HG02840 (cell line): Measurements from ENCODE around the gene TPM4.
"Not testable (repeated sequence)": the region's sequence is repeated elsewhere in the genome, so short reads cannot be mapped to it uniquely, and the experiment has no call there.

Experiments used
- ATAC-seq: cut with Tn5 transposase; IDR thresholded peaks from one replicate; pipeline ENCODE4 v1.9.1; 2021; ENCODE audit warnings: mild to moderate bottlenecking, moderate library complexity, moderate number of reproducible peaks; ENCODE audit not compliant: unreplicated experiment, low FRiP score

The TPM4 gene

GRCh38 chr19:16091546-16092475 is 15.5 kb downstream of the TPM4 start:
- ATAC-seq, result no peak

- ATAC-seq, result no peak
Observed at GRCh38 chr19:16094360-16095070, 18.2 kb downstream of the TPM4 start.

- no peak for ATAC-seq
Observed at GRCh38 chr19:16095071-16095571, 18.8 kb downstream of the TPM4 start.

- no peak for ATAC-seq
Observed at GRCh38 chr19:16096280-16096855, 20.1 kb downstream of the TPM4 start.

GRCh38 chr19:16098416-16098768 is 22.1 kb downstream of the TPM4 start:
- ATAC-seq, result no peak

- ATAC-seq, result no peak
Observed at GRCh38 chr19:16098821-16099220, 22.5 kb downstream of the TPM4 start.

- ATAC-seq, result not testable (repeated sequence)
Observed at GRCh38 chr19:16099314-16099965, 23.1 kb downstream of the TPM4 start.

GRCh38 chr19:16100524-16100923 is 24.2 kb downstream of the TPM4 start:
- no peak for ATAC-seq

GRCh38 chr19:16104722-16105121 is 28.4 kb downstream of the TPM4 start:
- no peak for ATAC-seq

- no peak for ATAC-seq
Observed at GRCh38 chr19:16106121-16106520, 29.8 kb downstream of the TPM4 start.

GRCh38 chr19:16111160-16111908 is 35.0 kb downstream of the TPM4 start, which contains the start of gene RAB8A:
TSS of gene RAB8A (plus strand) at chr19:16111889. CDS start at chr19:16111902, 13 bp downstream.
- peak; percentile 84 for ATAC-seq

- no peak for ATAC-seq
Observed at GRCh38 chr19:16111909-16112752, 35.8 kb downstream of the TPM4 start.

- ATAC-seq, result no peak
Observed at GRCh38 chr19:16112778-16113177, 36.5 kb downstream of the TPM4 start.

GRCh38 chr19:16113727-16114126 is 37.4 kb downstream of the TPM4 start:
- ATAC-seq, result no peak

- ATAC-seq, result no peak
Observed at GRCh38 chr19:16115301-16116039, 39.2 kb downstream of the TPM4 start.

- no peak for ATAC-seq
Observed at GRCh38 chr19:16116067-16116466, 39.8 kb downstream of the TPM4 start.

- ATAC-seq, result no peak
Observed at GRCh38 chr19:16117594-16118033, 41.3 kb downstream of the TPM4 start.

- peak; percentile 84 for ATAC-seq
Observed at GRCh38 chr19:16118489-16119033, 42.3 kb downstream of the TPM4 start.
